Fibroblast of the aortic adventitia (primary cell): ENCODE measurements around the gene DAPK1. TPM values are rescaled to one million over a fixed set of nuclear protein-coding genes. Genes with fewer than 3 reads are reported as not detected.

Experiments used
- DNase-seq: peaks from one replicate; pipeline ENCODE4 v3.0.0-alpha.2; 2010; ENCODE audit warnings: low read depth
- H3K4me3 ChIP-seq: 2 replicates; pipeline ENCODE4 v1.5.1; 2011; ENCODE audit warnings: low read depth, mild to moderate bottlenecking, control low read depth, low read length, moderate library complexity
- CTCF ChIP-seq: IDR thresholded peaks from 2 replicates; pipeline ENCODE4 v1.5.1; 2011; ENCODE audit warnings: mild to moderate bottlenecking, low read length, control low read depth, inconsistent platforms; ENCODE audit not compliant: insufficient read depth
- total RNA-seq: library from RNA; depleted of rRNA; stranded (reverse); fragments of >200 nt; gene quantifications from 2 replicates; pipeline ENCODE4 v1.2.3, GENCODE V29; 2012; ENCODE audit warnings: low replicate concordance

Gene DAPK1
- total RNA-seq, 1 donor = 30.9 TPM

GRCh38 chr9:87564111-87564510, 66.4 kb downstream of the DAPK1 start:
- no peak overlapping the region for H3K4me3 ChIP-seq
- TF ChIP-seq CTCF = no peak
- DNase-seq = peak; percentile 44

- no peak for DNase-seq
- TF ChIP-seq CTCF = no peak
- no peak overlapping the region for H3K4me3 ChIP-seq
These were observed 67.1 kb downstream of the DAPK1 start for GRCh38 chr9:87564791-87565241.

- DNase-seq = peak; percentile 76
- TF ChIP-seq CTCF = no peak
- no peak overlapping the region for H3K4me3 ChIP-seq
These were observed 69.3 kb downstream of the DAPK1 start for GRCh38 chr9:87567001-87567400.

GRCh38 chr9:87567571-87567970, 69.9 kb downstream of the DAPK1 start:
- no peak for TF ChIP-seq CTCF
- H3K4me3 ChIP-seq = peak overlapping the region; percentile 13
- peak; percentile 84 for DNase-seq

GRCh38 chr9:87567983-87568382, 70.3 kb downstream of the DAPK1 start:
- no peak for DNase-seq
- H3K4me3 ChIP-seq = peak overlapping the region; percentile 13
- TF ChIP-seq CTCF = no peak

- no peak for DNase-seq
- no peak for TF ChIP-seq CTCF
- H3K4me3 ChIP-seq = no peak overlapping the region
These were observed 70.7 kb downstream of the DAPK1 start for GRCh38 chr9:87568401-87568800.

GRCh38 chr9:87569008-87569509, 71.4 kb downstream of the DAPK1 start:
- no peak for DNase-seq
- no peak for TF ChIP-seq CTCF
- H3K4me3 ChIP-seq = no peak overlapping the region
